ENCODE measurements around the gene FRYL. TPM values are rescaled to one million over a fixed set of nuclear protein-coding genes. Genes with fewer than 3 reads are reported as not detected.

FRYL gene
- total RNA-seq, 1 donor = 42.0 TPM

- Histone ChIP-seq H3K4me2 (ENCODE audit: insufficient read depth, low read length) (no peak overlapping the region), H3K27ac (ENCODE audit: low read depth, low read length) (no peak overlapping the region), H4K20me1 (ENCODE audit: insufficient read depth, low read length) (no peaks in the 10 kb centered on the region), H3K9me3 (ENCODE audit: low read depth, low read length) (no peaks in the 10 kb centered on the region), H3K27me3 (ENCODE audit: insufficient read depth, low read length) (no peaks in the 10 kb centered on the region), H3K36me3 (ENCODE audit: insufficient read depth, low read length) (no peaks in the 10 kb centered on the region), H3K4me1 (ENCODE audit: insufficient read depth, low read length) (no peaks in the 10 kb centered on the region), H2AFZ (ENCODE audit: low read length) (no peak overlapping the region), H3K79me2 (ENCODE audit: insufficient read depth, low read length) (no peaks in the 10 kb centered on the region), H3K4me3 (ENCODE audit: insufficient read depth, low read length) (no peak overlapping the region)
- DNase-seq (ENCODE audit: insufficient read length, low spot score, missing footprints) = no peak
- TF ChIP-seq CTCF (IDR thresholded peaks at IDR 0.05; ENCODE audit: extremely low read depth, low read depth, low read length) = no peak
Measured at GRCh38 chr4:48791313-48791712, 11.2 kb upstream of the FRYL start.

GRCh38 chr4:48790561-48790960 is 10.5 kb upstream of the FRYL start:
- Histone ChIP-seq H4K20me1 (ENCODE audit: insufficient read depth, low read length) (no peaks in the 10 kb centered on the region), H3K79me2 (ENCODE audit: insufficient read depth, low read length) (no peaks in the 10 kb centered on the region), H3K27ac (ENCODE audit: low read depth, low read length) (no peak overlapping the region), H3K4me2 (ENCODE audit: insufficient read depth, low read length) (no peak overlapping the region), H3K36me3 (ENCODE audit: insufficient read depth, low read length) (no peaks in the 10 kb centered on the region), H3K9me3 (ENCODE audit: low read depth, low read length) (no peaks in the 10 kb centered on the region), H3K4me1 (ENCODE audit: insufficient read depth, low read length) (no peaks in the 10 kb centered on the region), H2AFZ (ENCODE audit: low read length) (no peak overlapping the region), H3K4me3 (ENCODE audit: insufficient read depth, low read length) (no peak overlapping the region), H3K27me3 (ENCODE audit: insufficient read depth, low read length) (no peaks in the 10 kb centered on the region)
- no peak for TF ChIP-seq CTCF (IDR thresholded peaks at IDR 0.05; ENCODE audit: extremely low read depth, low read depth, low read length)
- no peak for DNase-seq (ENCODE audit: insufficient read length, low spot score, missing footprints)

GRCh38 chr4:48787056-48787455 is 7.0 kb upstream of the FRYL start:
- DNase-seq (ENCODE audit: insufficient read length, low spot score, missing footprints) = no peak
- H2AFZ ChIP-seq (ENCODE audit: low read length) = no peak overlapping the region
- no peak overlapping the region for H3K27ac ChIP-seq (ENCODE audit: low read depth, low read length)
- no peak for TF ChIP-seq CTCF (IDR thresholded peaks at IDR 0.05; ENCODE audit: extremely low read depth, low read depth, low read length)
- H4K20me1 ChIP-seq (ENCODE audit: insufficient read depth, low read length) = no peaks in the 10 kb centered on the region
- H3K9me3 ChIP-seq (ENCODE audit: low read depth, low read length) = no peaks in the 10 kb centered on the region
- no peaks in the 10 kb centered on the region for H3K4me1 ChIP-seq (ENCODE audit: insufficient read depth, low read length)
- no peak overlapping the region for H3K4me2 ChIP-seq (ENCODE audit: insufficient read depth, low read length)
- H3K79me2 ChIP-seq (ENCODE audit: insufficient read depth, low read length) = no peaks in the 10 kb centered on the region
- H3K27me3 ChIP-seq (ENCODE audit: insufficient read depth, low read length) = no peaks in the 10 kb centered on the region
- H3K4me3 ChIP-seq (ENCODE audit: insufficient read depth, low read length) = no peak overlapping the region
- no peaks in the 10 kb centered on the region for H3K36me3 ChIP-seq (ENCODE audit: insufficient read depth, low read length)

GRCh38 chr4:48786549-48786948 is 6.5 kb upstream of the FRYL start:
- no peak for DNase-seq (ENCODE audit: insufficient read length, low spot score, missing footprints)
- no peak for TF ChIP-seq CTCF (IDR thresholded peaks at IDR 0.05; ENCODE audit: extremely low read depth, low read depth, low read length)
- Histone ChIP-seq H3K9me3 (ENCODE audit: low read depth, low read length) (no peaks in the 10 kb centered on the region), H3K4me1 (ENCODE audit: insufficient read depth, low read length) (no peaks in the 10 kb centered on the region), H3K36me3 (ENCODE audit: insufficient read depth, low read length) (no peaks in the 10 kb centered on the region), H4K20me1 (ENCODE audit: insufficient read depth, low read length) (no peaks in the 10 kb centered on the region), H2AFZ (ENCODE audit: low read length) (no peak overlapping the region), H3K4me3 (ENCODE audit: insufficient read depth, low read length) (no peak overlapping the region), H3K79me2 (ENCODE audit: insufficient read depth, low read length) (no peaks in the 10 kb centered on the region), H3K27ac (ENCODE audit: low read depth, low read length) (no peak overlapping the region), H3K4me2 (ENCODE audit: insufficient read depth, low read length) (no peak overlapping the region), H3K27me3 (ENCODE audit: insufficient read depth, low read length) (no peaks in the 10 kb centered on the region)
